LNCAP (cell line): ENCODE measurements around the gene MYH14.

Source experiments
- CTCF ChIP-seq: fragments of 450-650 bp; IDR thresholded peaks from 2 replicates; pipeline ENCODE4 v1.5.1; 2017; ENCODE audit warnings: mild to moderate bottlenecking

Gene MYH14

GRCh38 chr19:50286443-50286842, 83.0 kb downstream of the MYH14 start:
- TF ChIP-seq CTCF = no peak

GRCh38 chr19:50287331-50287730, 83.9 kb downstream of the MYH14 start:
- no peak for TF ChIP-seq CTCF

- TF ChIP-seq CTCF = no peak
These were observed 85.5 kb downstream of the MYH14 start for GRCh38 chr19:50288954-50289353.

- no peak for TF ChIP-seq CTCF
These were observed 86.6 kb downstream of the MYH14 start for GRCh38 chr19:50290011-50290410.

- no peak for TF ChIP-seq CTCF
These were observed 87.4 kb downstream of the MYH14 start for GRCh38 chr19:50290775-50291174.

GRCh38 chr19:50292216-50292827, 88.9 kb downstream of the MYH14 start:
- TF ChIP-seq CTCF = no peak

- TF ChIP-seq CTCF = no peak
These were observed 90.0 kb downstream of the MYH14 start for GRCh38 chr19:50293263-50294004.
